ENCODE results near the gene NELL2.
"Not testable (repeated sequence)": the region's sequence is repeated elsewhere in the genome, so short reads cannot be mapped to it uniquely, and the experiment has no call there.

Gene NELL2

DNA sequence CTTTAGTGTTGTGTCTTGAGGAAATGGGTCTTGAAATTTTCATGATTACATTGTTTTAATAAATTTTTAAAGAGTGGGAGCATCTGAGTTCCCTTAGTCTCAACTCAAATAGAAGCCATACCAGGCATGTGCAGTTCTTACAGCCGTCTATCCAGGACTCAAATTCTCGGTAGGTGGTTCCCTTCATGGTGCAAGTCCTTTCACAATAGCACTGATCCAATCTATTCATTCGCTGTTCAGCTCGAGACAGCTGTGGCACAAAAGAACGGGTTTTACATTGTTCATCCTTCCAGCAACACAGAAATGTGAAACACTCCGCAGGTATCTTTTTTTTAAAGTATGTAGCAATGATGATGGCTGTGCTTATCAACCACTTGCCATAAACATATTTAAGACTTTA, 100.2 kb downstream of the NELL2 start:
- DNase-seq (ENCODE audit: low spot score) = no peak

DNA sequence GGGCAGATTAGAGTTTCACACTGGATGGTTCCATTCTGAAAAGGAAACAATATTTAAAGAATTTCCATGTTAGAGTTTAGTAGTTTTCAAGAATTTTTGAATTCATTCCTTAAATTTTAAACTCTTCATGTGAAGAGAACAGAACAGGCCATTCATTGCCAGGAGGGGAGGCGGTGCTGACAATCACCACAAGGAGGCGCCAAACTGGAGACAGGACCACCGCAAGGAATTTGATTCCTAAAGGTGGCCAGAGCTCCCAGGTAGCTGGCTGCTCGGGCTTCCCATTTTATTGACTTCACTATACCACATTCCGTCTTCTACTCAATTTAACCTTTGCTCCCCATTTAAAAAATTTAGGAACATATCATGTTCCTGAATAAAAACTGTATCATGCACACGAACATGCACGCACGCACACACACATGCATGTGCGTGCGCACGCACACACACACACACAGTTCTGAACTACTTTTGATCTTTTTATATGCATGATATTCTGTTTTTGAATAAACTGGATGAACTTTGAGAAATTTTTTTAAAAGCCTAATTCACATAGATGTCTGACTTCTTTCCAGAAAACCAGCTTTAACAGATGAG, 101.2 kb downstream of the NELL2 start:
- DNase-seq (ENCODE audit: low spot score) = no peak

DNA sequence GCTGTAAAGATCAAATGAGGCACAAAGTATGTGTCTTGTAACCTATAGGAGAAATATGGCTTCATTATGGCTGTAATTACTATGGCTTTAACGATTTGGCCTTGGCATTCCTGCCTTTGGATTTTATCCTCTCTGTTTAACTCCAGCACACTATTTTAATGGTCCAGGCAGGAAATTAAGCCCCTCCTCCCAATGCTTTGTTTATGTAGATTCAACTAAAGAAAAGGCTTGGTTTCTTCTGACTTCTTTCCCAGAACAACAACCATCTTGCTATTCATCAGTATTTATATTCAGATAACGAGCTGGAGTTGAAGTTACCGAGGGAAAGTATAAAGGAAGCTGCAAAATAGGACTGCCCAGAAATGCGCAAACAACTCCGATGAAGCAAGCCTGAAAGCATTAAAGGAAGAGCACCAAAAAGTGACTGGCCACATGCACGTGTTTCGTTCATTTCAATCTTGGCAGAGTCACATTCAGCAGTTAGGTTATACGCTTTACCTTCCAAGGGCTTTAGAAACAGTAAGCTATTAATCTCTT, 104.6 kb downstream of the NELL2 start:
- no peak for DNase-seq (ENCODE audit: low spot score)

GRCh38 chr12:44765796-44766195, 110.3 kb downstream of the NELL2 start:
- no peak for DNase-seq (ENCODE audit: low spot score)

DNA sequence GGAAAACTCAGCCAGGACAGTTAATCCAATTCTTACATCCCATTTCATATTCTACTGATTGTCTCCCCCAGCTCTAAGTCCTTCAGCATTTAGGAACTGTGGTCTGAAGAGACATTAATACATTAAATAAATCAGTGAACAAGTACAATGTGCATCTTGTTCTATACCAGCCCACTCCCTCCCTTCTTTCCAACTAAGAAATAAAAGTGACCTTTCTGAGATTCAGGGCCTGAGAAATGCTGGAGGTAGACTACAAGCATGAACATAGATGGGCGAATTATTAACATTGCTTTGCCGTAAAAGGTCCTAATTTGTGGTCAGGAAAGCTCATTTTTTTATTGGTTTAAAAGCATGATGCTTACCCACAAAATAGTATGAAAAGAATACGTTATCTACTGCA, 113.1 kb downstream of the NELL2 start:
- no peak for DNase-seq (ENCODE audit: low spot score)

GRCh38 chr12:44759289-44759688, 116.8 kb downstream of the NELL2 start:
- no peak for DNase-seq (ENCODE audit: low spot score)

DNA sequence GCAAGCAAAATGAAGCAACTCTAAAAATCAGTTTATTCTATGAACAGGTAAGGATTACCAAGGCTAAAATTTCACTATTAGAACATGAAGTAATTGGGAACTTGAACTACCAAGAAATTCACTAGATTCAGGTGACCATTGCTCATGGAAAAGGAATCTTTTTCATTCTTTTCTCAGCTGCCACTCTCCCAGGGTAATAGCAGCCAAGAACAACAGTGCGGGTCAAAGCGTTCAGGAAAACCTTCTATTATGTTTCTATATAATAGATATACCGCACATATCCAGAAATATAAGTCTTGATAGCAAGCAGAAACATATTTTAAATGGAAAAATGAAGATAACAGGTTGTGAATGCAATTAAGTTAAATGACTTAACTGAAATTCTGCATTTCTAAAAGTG, 125.6 kb downstream of the NELL2 start:
- DNase-seq (ENCODE audit: low spot score) = no peak

GRCh38 chr12:44749566-44749965, 126.5 kb downstream of the NELL2 start:
- no peak for DNase-seq (ENCODE audit: low spot score)

DNA sequence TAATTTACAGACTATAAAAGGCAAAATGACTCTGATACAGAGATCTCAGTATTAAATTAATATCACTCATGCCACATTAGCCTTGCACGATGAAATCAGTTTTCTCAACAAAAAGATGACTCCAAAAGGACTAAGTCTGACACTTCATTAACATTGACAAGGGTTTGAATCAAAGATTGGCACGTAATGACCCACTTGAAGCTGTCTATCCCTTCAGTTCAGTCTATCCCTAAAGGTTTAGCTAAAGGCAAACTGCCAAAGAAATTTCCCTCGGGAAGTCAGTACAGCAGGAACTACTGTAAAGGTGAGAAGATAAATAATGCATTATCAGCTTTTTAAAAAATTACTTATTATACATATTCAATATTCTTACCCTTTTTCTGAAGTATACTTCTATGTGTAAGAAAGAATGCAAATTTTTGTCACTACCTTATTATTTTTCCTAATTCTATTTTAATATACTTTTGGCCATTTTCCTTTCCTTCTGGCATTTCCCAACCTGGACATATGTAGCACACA, 127.1 kb downstream of the NELL2 start:
- DNase-seq (ENCODE audit: low spot score) = no peak

DNA sequence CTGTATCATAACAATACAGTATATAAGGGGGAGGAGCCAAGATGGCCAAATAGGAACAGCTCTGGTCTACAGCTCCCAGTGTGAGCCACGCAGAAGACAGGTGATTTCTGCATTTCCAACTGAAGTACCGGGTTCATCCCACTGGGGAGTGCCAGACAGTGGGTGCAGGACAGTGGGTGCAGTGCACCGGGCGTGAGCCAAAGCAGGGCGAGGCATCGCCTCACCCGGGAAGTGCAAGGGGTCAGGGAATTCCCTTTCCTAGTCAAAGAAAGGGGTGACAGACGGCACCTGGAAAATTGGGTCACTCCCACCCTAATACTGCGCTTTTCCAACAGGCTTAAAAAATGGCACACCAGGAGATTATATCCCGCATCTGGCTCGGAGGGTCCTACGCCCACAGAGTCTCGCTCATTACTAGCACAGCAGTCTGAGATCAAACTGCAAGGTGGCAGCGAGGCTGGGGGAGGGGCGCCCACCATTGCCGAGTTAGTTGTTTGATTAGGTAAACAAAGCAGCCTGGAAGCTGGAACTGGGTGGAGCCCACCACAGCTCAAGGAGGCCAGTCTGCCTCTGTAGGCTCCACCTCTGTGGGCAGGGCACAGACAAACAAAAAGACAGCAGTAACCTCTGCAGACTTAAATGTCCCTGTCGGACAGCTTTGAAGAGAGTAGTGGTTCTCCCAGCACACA, 134.7 kb downstream of the NELL2 start:
- not testable (repeated sequence) for DNase-seq (ENCODE audit: low spot score)

GRCh38 chr12:44738051-44738450, 138.1 kb downstream of the NELL2 start:
- DNase-seq (ENCODE audit: low spot score) = no peak

- no peak for DNase-seq (ENCODE audit: low spot score)
Observed at GRCh38 chr12:44728566-44728965, 147.5 kb downstream of the NELL2 start.

GRCh38 chr12:44720265-44720664, 155.8 kb downstream of the NELL2 start:
- DNase-seq (ENCODE audit: low spot score) = no peak

GRCh38 chr12:44717612-44718011, 158.5 kb downstream of the NELL2 start:
- no peak for DNase-seq (ENCODE audit: low spot score)

DNA sequence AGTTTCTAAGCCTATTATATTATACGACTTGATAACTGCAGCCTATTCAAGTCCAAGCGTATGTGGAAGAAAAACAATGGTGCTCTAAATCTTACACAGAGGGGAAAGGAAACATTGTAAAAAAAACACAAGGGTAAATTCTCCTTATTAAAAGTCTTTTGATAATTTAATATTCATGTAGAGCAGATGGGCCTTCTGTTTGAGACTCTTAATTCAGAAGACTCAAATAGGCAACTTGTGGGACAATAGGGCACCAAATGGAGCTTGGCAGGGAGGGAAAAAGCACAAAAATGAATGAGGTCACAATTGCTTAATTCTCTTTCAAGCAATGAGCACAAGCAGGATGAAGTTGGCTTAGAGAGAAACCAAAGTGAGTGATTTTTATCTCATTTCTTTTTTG, 159.4 kb downstream of the NELL2 start:
- DNase-seq (ENCODE audit: low spot score) = no peak

- DNase-seq (ENCODE audit: low spot score) = no peak
Observed at GRCh38 chr12:44711736-44712135, 164.4 kb downstream of the NELL2 start.

- peak; percentile 7 for DNase-seq (ENCODE audit: low spot score)
Observed at GRCh38 chr12:44709166-44709565, 166.9 kb downstream of the NELL2 start.

GRCh38 chr12:44708218-44708617, 167.9 kb downstream of the NELL2 start:
- DNase-seq (ENCODE audit: low spot score) = no peak

DNA sequence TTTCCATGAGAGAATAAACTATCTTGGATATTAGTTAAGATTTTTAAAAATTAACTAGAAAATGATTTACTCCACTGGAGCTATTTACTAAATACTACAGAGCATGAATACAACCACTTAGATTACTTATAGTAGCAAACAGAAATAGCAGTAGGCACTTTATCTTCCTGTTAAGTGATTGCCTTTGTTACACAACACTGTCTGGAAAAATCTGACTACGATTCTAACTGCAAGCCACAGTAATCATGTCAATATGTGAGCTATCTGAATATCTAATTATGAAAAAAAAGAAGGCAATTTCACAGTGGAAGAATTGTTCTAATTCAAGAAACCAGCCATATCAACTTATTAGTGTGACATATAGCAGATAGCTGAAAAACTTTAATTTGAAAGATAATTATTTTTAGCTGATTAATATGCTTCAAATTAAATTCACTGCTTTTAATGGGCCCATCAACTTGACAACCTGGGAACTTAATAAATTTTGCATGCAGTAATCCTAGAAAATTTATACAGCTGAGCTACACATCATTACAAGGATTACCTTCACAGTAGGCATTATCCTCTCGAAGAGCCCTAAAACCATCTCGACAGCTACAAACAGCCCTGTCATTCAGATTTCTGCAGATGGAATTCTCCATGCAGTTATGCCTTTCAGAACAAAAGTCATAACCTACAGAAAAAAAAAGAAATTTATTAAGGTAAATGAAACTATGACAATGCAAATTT, 172.8 kb downstream of the NELL2 start:
- no peak for DNase-seq (ENCODE audit: low spot score)

DNA sequence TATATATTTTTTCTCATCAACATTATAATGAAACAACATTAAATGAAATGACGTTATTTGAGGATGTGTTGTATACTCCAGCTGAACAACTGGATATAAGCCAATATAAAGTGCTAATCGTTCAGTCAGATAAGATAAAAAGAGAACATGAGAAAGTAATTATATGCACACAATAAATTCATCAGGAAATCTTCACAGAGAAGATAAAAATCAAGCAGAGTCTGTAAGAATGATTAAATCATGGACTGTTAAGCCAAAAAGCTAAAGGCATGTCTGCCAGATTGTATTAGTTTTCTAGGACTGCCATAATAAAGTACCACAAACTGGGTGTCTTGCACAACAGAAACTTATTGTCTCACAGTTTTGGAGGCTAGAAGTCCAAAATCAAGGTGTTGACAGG, 178.6 kb downstream of the NELL2 start:
- DNase-seq (ENCODE audit: low spot score) = no peak

DNA sequence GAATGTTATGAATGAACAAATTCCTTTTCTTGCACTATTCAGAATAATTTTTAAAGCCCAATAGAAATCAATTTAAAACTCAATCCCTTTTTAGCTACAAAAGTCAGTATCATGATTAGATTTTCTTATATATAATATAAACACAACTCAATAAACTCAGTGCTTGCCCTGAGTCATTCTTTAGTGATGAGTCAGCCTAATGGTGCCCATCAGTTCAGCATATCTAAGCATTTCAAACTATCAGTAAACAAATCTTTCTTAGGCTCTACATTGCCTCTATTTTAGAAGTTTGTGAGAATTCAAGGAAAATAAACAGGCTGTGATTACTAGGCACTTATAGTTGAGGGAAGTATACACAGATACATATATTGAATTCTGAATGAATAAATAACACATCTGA, 179.6 kb downstream of the NELL2 start:
- DNase-seq (ENCODE audit: low spot score) = peak; percentile 7

DNA sequence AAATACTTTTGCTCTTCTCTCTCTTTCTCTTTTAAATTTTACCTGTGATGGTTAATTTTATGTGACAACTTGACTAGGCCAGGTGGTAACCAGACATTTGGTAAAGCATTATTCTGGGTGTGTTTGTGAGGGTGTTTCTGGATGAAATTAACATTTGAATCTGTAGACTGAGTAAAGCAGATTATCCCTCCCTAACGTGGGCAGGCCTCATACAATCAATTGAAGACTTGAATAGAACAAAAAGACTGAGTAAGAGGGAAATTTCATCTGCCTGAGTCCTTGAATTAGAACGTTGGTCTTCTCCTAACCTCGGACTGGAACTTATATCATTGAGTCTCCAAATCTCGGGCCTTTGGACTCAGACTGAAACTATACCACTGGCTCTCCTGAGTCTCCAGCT, 182.1 kb downstream of the NELL2 start:
- DNase-seq (ENCODE audit: low spot score) = no peak

DNA sequence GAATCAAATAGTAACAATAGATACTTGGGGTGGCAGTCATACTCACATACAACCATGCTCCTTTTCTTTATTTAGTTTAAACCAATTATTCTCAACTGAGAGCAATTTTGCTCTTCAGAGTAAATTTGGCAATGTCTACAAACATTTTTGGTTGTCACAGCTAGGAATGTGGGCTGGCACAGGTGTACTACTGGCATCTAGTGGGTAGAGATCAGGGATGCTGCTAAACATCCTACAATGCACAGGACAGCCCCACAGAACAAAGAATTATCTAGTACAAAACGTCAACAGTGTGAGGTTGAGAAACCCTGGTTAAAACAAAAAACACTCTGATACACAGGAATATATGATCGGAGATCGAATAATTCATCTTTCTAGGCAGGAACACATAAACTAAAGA, 186.5 kb downstream of the NELL2 start:
- DNase-seq (ENCODE audit: low spot score) = no peak

All from RKO (cell line).